CD4-positive, alpha-beta T cell (primary cell): ENCODE data around the gene DYRK2. TPM values are rescaled to one million over a fixed set of nuclear protein-coding genes. Genes with fewer than 3 reads are reported as not detected.

ENCODE experiments used
- ATAC-seq: fragments of 200-7000 bp; cut with Tn5 transposase; one replicate; pipeline ENCODE4 v1.10.0; 2022; ENCODE audit warnings: mild to moderate bottlenecking; ENCODE audit not compliant: poor library complexity
- CTCF ChIA-PET: fragments of 350-600 bp; sonication (Branson Sonifier 250); formaldehyde crosslinking; loops from one replicate; lab custom pipeline; 2021; ENCODE audit warnings: antibody characterized with exemption, inconsistent platforms; lab: Charles Lee
- POLR2A ChIA-PET: fragments of 350-600 bp; sonication (Branson Sonifier 250); formaldehyde crosslinking; loops from one replicate; lab custom pipeline; 2021; ENCODE audit warnings: antibody characterized with exemption, inconsistent platforms; lab: Charles Lee
- DNase-seq, 14 experiments: peaks; one replicate each; pipeline ENCODE4 v3.0.0-alpha.2; 2013 to 2020; ENCODE audit warnings: mixed read lengths in 2 of 14
- H3K27ac ChIP-seq, 2 donors: one replicate each; pipeline versions ENCODE4 v1.5.1 to v1.7.0; 2013; ENCODE audit warnings: low read length in 2 of 2, low read depth in 1 of 2, mild to moderate bottlenecking in 1 of 2
- H3K27me3 ChIP-seq, 2 experiments: 1 replicate in 1 of 2; 2 replicates in 1 of 2; pipeline versions ENCODE4 v1.6.1 to v1.7.0; 2013; ENCODE audit warnings: low read length in 2 of 2, control low read depth in 1 of 2, mild to moderate bottlenecking in 1 of 2, moderate library complexity in 1 of 2; ENCODE audit not compliant: insufficient read depth in 2 of 2, control insufficient read depth in 1 of 2
- H3K36me3 ChIP-seq: one replicate; pipeline ENCODE4 v1.6.1; 2013; ENCODE audit warnings: low read length, control low read depth; ENCODE audit not compliant: insufficient read depth
- H3K4me1 ChIP-seq: one replicate; pipeline ENCODE4 v1.6.1; 2013; ENCODE audit warnings: low read length, control low read depth; ENCODE audit not compliant: insufficient read depth
- H3K4me3 ChIP-seq: one replicate; pipeline ENCODE4 v1.5.1; 2013; ENCODE audit warnings: mild to moderate bottlenecking, low read length, moderate library complexity
- H3K9me3 ChIP-seq, 2 experiments: 1 replicate in 1 of 2; 2 replicates in 1 of 2; pipeline versions ENCODE4 v1.6.1 to v1.7.0; 2013; ENCODE audit warnings: low read length in 2 of 2, mild to moderate bottlenecking in 2 of 2, control low read depth in 1 of 2, moderate library complexity in 1 of 2; ENCODE audit not compliant: control insufficient read depth in 1 of 2, insufficient read depth in 1 of 2
- H3K27ac Mint-ChIP-seq: one replicate; pipeline ENCODE4 v1.8.0; 2020; ENCODE audit warnings: mixed read lengths
- H3K27me3 Mint-ChIP-seq: one replicate; pipeline ENCODE4 v1.8.0; 2021; ENCODE audit warnings: mixed read lengths
- H3K36me3 Mint-ChIP-seq: one replicate; pipeline ENCODE4 v1.8.0; 2021; ENCODE audit warnings: low read depth, mixed read lengths
- H3K4me1 Mint-ChIP-seq: one replicate; pipeline ENCODE4 v1.8.0; 2021; ENCODE audit warnings: low read depth, mixed read lengths
- H3K4me3 Mint-ChIP-seq: one replicate; pipeline ENCODE4 v1.8.0; 2020; ENCODE audit warnings: mild to moderate bottlenecking, mixed read lengths
- H3K9me3 Mint-ChIP-seq: one replicate; pipeline ENCODE4 v1.8.0; 2020; ENCODE audit warnings: mixed read lengths
- intact Hi-C, 2 experiments: fragments of 100-400 bp; cut with DNase I in 1 of 2; cut with micrococcal nuclease in 1 of 2; formaldehyde crosslinking; loops; one replicate each; pipeline versions ENCODE4 v1.15.1 to v1.9.0; 2023 to 2025; cut with DNase I, micrococcal nuclease
- total RNA-seq, 174 experiments: library from RNA in 2 of 174; stranded (reverse) in 2 of 174; gene quantifications; one replicate each; pipeline ENCODE4 v1.2.3 and lab custom pipeline; 2021 to 2026
- TF ChIP-seq, protein P1 (sequence below): fragments of 200-600 bp; IDR thresholded peaks from one replicate; pipeline ENCODE4 v1.8.0; 2022; ENCODE audit warnings: antibody characterized with exemption, mild to moderate bottlenecking

The DYRK2 gene
- total RNA-seq, 2 experiments from 2014 or later = 123 to 135 TPM

DNA sequence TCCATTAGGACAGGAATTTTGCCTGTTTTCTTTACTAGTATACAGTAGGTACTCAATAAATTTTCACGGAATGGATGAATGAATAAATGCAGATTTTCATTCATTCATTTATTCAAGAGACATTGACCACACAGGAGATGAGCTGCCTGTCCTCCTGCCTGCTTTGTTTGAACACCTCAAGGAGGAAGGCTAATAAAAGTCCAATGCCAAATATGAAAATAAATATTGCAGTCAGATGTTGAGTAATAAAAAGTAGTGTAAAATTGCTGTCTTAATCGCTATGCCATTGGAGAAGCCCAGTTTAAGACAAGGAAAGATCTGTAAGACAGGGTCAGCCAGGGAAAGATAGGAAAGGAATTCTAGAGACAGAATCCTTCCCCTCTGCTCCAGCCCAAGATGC is 47.4 kb downstream of the DYRK2 start:
- Histone ChIP-seq H3K27ac (no peak overlapping the region), H3K4me1 (peaks cover 31% of the 10 kb centered on the region), H3K36me3 (no peaks in the 10 kb centered on the region), H3K27me3 (no peaks in the 10 kb centered on the region), H3K4me3 (no peak overlapping the region), H3K9me3 (no peaks in the 10 kb centered on the region)
- ATAC-seq = no peak
- POLR2A ChIA-PET = no interaction called here
- intact Hi-C loops = loop anchor here in 1 of 2 experiments (2.0 kb wide), 1 partner anchor 65 kb away; no protein-coding TSS in a partner anchor
- H3K4me1 Mint-ChIP-seq = peaks cover 61% of the 10 kb centered on the region
- H3K9me3 Mint-ChIP-seq = no peaks in the 10 kb centered on the region
- no peak overlapping the region for H3K4me3 Mint-ChIP-seq
- TF ChIP-seq, protein P1, sequence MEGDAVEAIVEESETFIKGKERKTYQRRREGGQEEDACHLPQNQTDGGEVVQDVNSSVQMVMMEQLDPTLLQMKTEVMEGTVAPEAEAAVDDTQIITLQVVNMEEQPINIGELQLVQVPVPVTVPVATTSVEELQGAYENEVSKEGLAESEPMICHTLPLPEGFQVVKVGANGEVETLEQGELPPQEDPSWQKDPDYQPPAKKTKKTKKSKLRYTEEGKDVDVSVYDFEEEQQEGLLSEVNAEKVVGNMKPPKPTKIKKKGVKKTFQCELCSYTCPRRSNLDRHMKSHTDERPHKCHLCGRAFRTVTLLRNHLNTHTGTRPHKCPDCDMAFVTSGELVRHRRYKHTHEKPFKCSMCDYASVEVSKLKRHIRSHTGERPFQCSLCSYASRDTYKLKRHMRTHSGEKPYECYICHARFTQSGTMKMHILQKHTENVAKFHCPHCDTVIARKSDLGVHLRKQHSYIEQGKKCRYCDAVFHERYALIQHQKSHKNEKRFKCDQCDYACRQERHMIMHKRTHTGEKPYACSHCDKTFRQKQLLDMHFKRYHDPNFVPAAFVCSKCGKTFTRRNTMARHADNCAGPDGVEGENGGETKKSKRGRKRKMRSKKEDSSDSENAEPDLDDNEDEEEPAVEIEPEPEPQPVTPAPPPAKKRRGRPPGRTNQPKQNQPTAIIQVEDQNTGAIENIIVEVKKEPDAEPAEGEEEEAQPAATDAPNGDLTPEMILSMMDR = no peak
- H3K36me3 Mint-ChIP-seq = no peaks in the 10 kb centered on the region
- DNase-seq = no peak
- no peaks in the 10 kb centered on the region for H3K27me3 Mint-ChIP-seq
- no peak overlapping the region for H3K27ac Mint-ChIP-seq
- CTCF ChIA-PET = no interaction called here

DNA sequence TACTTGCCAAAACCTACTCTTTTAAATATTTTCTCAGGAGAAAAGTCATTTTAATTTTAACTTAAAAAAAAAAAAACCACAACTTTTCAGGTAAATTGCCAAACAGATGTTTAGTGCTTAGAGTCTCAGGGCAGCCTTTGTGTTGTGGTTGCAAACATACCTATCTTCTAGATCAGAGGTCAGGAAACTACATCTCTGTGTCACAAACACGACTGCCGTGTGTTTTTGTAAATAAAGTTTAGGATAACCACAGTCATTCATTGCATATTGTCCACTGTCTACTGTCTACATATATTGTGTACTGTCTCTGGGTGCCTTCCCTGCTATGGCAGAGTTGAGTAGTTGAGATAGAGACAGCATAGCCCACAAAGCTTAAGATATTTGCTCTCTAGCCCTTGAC is 48.9 kb downstream of the DYRK2 start:
- DNase-seq = peak in 6 of 14 experiments; percentile 9 to 79 (median 42)
- POLR2A ChIA-PET = interaction anchor here (1.0 kb wide), 1 partner anchor 12 kb away, joined by 4 read pairs; no protein-coding TSS in a partner anchor
- TF ChIP-seq, protein P1 = no peak

DNA sequence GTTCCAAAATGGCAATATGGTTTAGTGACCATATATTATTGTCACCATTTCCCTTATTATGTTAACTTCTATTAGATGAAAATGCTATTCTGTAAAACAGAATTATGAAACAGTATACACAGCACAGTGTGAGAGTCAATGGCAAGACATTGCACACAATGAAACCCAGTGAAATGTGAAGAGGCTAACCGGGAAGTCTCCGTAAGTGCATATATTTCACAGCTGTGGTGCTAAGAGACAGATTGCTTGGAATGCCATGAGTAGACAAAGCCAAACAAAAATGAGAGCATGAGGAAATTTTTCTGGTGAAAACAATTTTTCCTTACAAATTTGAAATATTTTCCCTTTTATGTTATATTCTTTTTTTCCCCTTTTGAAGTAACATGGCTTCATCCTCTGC is 49.4 kb downstream of the DYRK2 start:
- H3K4me3 Mint-ChIP-seq = peak overlapping the region; percentile 85

More for the DNA sequence above, 48.9 kb downstream of the DYRK2 start:
- no peaks in the 10 kb centered on the region for H3K36me3 ChIP-seq
- H3K4me1 ChIP-seq = peaks cover 31% of the 10 kb centered on the region
- peak; percentile 61 for ATAC-seq
- no peaks in the 10 kb centered on the region for H3K27me3 Mint-ChIP-seq
- H3K9me3 ChIP-seq = no peaks in the 10 kb centered on the region
- no peaks in the 10 kb centered on the region for H3K9me3 Mint-ChIP-seq
- peak overlapping the region; percentile 85 for H3K4me3 Mint-ChIP-seq
- H3K27ac Mint-ChIP-seq = peak overlapping the region; percentile 85
- intact Hi-C loops = loop anchor here in 1 of 2 experiments (2.0 kb wide), 1 partner anchor 67 kb away; no protein-coding TSS in a partner anchor
- no peaks in the 10 kb centered on the region for H3K36me3 Mint-ChIP-seq
- H3K4me3 ChIP-seq = no peak overlapping the region
- H3K27me3 ChIP-seq = no peaks in the 10 kb centered on the region
- CTCF ChIA-PET = interaction anchor here (1.0 kb wide), 1 partner anchor 11 kb away, joined by 4 read pairs; no protein-coding TSS in a partner anchor
- H3K4me1 Mint-ChIP-seq = peaks cover 61% of the 10 kb centered on the region
- H3K27ac ChIP-seq = no peak overlapping the region

More for the DNA sequence above, 49.4 kb downstream of the DYRK2 start:
- no peaks in the 10 kb centered on the region for H3K9me3 Mint-ChIP-seq
- Histone ChIP-seq H3K9me3 (no peaks in the 10 kb centered on the region), H3K27me3 (no peaks in the 10 kb centered on the region), H3K4me3 (no peak overlapping the region), H3K4me1 (peaks cover 31% of the 10 kb centered on the region), H3K27ac (no peak overlapping the region), H3K36me3 (no peaks in the 10 kb centered on the region)
- H3K36me3 Mint-ChIP-seq = no peaks in the 10 kb centered on the region
- CTCF ChIA-PET = no interaction called here
- H3K4me1 Mint-ChIP-seq = peaks cover 62% of the 10 kb centered on the region
- H3K27ac Mint-ChIP-seq = peak overlapping the region; percentile 85
- TF ChIP-seq, protein P1 = no peak
- POLR2A ChIA-PET = interaction anchor here (1.0 kb wide), 1 partner anchor 13 kb away, joined by 4 read pairs; no protein-coding TSS in a partner anchor
- ATAC-seq (no peak), DNase-seq (no peak)
- no peaks in the 10 kb centered on the region for H3K27me3 Mint-ChIP-seq
- intact Hi-C loops = loop anchor here in 1 of 2 experiments (2.0 kb wide), 2 partner anchors 47 to 67 kb away; no protein-coding TSS in a partner anchor
